CD4-positive, alpha-beta T cell treated with Interleukin-15 for 4 hours (primary cell): ENCODE data around the gene TRAF2.
"Not testable (repeated sequence)": the region's sequence is repeated elsewhere in the genome, so short reads cannot be mapped to it uniquely, and the experiment has no call there.

ENCODE experiments used
- DNase-seq: peaks from one replicate; pipeline ENCODE4 v3.0.0-alpha.2; 2020; ENCODE audit warnings: low spot score

The TRAF2 gene, protein sequence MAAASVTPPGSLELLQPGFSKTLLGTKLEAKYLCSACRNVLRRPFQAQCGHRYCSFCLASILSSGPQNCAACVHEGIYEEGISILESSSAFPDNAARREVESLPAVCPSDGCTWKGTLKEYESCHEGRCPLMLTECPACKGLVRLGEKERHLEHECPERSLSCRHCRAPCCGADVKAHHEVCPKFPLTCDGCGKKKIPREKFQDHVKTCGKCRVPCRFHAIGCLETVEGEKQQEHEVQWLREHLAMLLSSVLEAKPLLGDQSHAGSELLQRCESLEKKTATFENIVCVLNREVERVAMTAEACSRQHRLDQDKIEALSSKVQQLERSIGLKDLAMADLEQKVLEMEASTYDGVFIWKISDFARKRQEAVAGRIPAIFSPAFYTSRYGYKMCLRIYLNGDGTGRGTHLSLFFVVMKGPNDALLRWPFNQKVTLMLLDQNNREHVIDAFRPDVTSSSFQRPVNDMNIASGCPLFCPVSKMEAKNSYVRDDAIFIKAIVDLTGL

GRCh38 chr9:136885950-136886578, at the start of gene TRAF2:
TSS of gene TRAF2 (plus strand) at chr9:136886516. CDS start at chr9:136898741, 12,225 bp downstream.
- DNase-seq, result peak; percentile 99

DNA sequence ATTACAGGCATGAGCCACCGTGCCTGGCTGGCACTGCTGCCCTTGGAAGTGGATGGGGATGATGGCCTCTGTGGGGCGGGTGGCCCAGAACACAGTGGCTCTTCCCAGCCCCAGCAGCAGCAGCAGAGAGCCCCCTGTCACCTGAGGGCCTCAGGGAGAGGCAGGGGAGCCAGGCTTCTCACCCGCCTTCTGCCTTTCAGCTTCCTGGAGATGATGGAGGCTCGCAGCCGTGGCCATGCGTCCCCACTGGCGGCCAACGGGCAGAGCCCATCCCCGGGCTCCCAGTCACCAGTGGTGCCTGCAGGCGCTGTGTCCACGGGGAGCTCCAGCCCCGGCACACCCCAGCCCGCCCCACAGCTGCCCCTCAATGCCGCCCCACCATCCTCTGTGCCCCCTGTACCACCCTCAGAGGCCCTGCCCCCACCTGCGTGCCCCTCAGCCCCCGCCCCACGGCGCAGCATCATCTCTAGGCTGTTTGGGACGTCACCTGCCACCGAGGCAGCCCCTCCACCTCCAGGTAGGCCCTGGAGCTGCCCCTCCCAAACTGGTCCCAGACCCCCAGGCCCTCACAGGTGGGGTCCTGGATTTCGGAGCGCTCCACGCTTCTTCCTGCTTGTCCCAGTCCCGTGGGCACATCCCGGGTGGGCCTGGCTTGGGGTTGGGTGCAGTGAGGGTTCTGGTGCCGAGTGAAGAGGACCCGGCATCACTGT, 49.0 kb upstream of the TRAF2 start:
- DNase-seq, result no peak

GRCh38 chr9:136837856-136838277, 48.4 kb upstream of the TRAF2 start:
- not testable (repeated sequence) for DNase-seq

DNA sequence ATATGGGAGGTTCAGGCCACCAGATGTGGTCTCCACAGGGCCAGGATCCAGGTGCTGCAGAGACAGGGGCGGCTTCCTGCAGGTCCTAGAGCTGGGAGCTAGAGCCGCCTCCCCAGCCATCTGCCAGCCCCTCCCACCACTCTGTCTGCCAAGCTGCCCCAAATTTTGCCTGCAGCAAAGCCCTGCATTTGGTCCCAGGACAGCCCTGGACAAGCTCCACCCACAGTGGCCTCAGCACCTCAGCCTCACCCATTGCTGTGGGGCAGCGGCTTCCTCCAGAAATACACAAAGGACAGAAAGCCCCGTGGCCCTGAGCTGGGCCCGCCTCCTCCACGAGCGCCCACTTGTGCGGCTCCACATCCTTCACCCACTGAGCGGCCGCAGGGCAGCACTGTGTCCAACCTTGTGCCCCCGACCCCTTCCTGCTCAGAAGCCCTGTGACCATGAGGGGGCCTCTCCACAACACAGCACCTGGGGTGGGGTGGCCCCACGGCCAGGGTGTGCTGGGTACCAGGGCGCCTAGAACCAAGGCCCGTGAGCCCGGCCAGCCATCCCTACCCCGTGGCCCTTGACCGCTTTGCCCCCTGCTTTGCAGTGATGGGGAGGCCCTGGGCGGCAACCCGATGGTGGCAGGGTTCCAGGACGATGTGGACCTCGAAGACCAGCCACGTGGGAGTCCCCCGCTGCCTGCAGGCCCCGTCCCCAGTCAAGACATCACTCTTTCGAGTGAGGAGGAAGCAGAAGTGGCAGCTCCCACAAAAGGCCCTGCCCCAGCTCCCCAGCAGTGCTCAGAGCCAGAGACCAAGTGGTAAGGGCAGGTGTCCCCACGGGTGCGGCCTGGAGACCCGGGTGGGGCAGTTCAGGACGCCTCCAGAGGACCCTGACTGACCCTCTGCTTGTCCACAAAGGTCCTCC, 47.7 kb upstream of the TRAF2 start:
- DNase-seq, result no peak

DNA sequence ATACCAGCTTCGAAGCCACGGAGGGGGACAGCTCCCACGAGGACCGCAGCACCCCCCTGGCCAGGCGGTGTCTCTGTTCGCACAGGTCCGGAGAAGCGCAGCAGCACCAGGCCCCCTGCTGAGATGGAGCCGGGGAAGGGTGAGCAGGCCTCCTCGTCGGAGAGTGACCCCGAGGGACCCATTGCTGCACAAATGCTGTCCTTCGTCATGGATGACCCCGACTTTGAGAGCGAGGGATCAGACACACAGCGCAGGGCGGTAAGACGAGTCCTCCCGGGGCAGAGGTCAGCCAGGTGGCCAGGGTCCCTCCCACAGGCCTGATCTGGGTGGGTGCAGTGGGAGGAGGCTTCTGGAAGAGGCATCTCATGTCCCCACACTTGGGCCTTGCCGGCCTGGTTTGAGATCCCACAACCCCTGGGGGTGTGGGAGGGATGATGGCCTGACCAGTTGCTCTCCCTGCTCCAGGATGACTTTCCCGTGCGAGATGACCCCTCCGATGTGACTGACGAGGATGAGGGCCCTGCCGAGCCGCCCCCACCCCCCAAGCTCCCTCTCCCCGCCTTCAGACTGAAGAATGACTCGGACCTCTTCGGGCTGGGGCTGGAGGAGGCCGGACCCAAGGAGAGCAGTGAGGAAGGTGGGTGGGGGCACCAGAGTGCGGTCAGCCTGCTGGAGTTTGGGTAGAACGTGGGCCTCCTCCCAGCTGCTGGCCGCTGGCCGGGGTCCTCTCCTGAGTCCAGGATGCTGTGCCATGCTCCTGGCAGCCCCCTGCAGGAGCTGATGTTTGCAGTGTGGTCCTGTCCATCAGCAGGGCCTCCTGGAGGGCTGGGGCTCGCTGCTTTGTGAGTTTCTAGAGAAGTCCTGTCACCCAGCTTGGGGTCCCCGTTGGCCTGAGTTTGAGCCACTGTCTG, 46.8 kb upstream of the TRAF2 start:
- no peak for DNase-seq

GRCh38 chr9:136840140-136840876, 46.0 kb upstream of the TRAF2 start:
- DNase-seq, result no peak

- no peak for DNase-seq
Measured at GRCh38 chr9:136840877-136841645, 45.3 kb upstream of the TRAF2 start.

- DNase-seq, result not testable (repeated sequence)
Measured at GRCh38 chr9:136841646-136842379, 44.5 kb upstream of the TRAF2 start.

GRCh38 chr9:136842380-136842948, 43.9 kb upstream of the TRAF2 start, which contains the start of gene AJM1:
TSS of gene AJM1 (plus strand) at chr9:136842478. CDS start at chr9:136844415, 1,937 bp downstream.
- peak; percentile 84 for DNase-seq

DNA sequence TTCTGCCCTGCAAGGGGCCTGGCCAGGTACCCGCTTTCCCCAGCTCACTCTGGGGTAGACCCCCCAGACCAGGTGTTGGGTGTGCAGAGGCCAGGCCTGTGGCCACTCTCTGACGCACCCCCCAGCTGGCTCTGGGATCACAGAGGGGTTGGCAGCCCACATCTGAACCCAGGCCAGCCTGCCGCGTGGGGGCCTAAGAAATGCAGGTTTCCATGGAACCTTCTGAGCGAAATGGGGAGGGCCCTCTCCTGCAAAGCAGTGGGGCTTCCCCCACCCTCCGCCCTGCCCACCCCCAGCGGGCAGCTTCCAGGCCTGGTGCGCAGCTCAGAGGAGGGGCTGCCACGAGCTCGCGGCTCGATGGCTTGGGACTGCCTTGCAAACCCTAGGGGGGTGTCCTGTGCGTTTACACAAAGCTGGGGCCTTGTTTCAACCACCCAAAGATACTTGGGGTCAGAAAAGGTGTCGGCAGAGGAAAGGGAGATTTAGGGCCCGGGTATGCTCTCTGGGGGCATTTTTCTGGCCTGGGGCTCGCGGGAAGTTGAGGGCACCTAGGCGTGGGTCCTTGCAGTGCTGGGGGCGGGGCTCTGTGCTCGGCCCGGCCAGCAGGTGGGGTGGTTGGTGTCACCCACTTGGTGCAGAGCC, 43.0 kb upstream of the TRAF2 start:
- DNase-seq, result not testable (repeated sequence)

DNA sequence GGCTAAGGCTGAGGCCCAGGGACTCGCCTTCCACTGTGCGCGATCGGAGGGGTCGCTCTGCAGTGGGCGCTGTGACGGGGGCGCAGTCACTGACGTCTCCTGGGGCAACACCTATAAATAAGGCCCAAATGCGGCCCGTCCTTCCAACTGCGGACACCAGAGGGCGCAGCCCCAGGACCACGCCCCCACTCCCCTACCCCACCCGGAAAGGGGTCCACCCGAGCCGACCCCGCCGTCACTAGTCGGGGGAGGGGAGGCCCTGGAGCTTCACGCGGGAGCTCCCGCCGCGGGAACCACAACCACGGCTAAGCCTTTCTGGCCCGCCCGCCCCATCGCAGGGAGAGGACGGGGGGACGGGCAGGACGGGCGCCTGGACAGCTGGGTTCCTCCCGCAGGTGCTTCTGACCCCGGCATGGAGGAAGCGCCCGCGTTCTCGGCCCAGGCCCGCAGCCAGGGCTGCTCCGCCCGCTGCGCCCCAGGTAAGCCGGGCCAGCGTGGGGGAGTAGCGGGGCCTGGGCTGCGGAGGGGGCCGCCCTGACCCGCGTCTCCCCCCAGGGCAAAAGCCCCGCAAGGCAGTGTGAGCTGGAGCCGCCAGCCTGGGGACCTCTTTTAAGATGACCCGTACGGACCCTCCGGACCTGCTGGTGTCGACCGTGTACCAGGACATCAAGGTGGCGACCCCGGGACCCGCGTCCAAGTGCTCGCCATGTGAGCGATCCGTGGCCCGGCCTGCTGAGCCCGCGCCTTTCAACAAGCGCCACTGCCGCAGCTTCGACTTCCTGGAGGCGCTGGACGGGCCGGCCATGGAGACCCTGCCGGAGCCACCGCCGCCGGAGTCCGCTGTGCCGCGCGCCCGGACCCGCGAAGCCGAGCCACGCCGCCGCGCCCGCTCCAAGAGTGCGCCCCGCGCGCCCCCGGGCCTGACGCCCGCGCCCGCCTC, 42.2 kb upstream of the TRAF2 start:
- peak; percentile 55 for DNase-seq

DNA sequence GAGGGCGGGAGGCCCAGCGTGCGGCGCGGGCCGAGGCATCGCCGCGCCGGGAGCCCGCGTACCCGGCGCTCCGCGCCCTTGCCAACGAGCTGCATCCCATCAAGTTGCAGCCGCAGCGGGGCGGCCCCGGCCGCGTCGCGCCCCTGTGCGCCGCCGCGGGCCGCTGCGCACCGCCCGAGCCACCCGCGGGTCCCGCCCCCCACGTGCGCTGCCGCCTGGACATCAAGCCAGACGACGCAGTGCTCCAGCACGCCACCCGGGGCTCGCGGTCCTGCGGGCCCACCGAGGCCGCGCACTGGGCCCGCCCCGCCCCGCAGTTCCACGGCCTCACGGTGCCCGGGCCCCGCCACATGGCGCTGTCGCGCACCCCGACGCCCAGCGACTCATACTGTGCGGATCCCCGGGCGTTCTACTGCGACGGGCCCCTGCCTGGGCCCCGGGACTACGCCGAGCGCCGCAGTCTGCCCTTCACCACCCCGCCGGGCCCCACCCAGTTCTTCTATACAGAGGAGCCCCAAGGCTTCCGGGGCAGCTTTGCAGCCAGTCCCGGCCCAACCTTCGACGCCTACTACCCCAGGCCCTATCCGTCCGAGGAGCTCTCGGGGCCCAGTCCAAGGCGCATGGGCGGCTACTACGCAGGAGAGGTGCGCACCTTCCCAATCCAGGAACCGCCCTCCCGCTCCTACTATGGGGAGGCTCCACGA, 41.4 kb upstream of the TRAF2 start:
- DNase-seq, result no peak

DNA sequence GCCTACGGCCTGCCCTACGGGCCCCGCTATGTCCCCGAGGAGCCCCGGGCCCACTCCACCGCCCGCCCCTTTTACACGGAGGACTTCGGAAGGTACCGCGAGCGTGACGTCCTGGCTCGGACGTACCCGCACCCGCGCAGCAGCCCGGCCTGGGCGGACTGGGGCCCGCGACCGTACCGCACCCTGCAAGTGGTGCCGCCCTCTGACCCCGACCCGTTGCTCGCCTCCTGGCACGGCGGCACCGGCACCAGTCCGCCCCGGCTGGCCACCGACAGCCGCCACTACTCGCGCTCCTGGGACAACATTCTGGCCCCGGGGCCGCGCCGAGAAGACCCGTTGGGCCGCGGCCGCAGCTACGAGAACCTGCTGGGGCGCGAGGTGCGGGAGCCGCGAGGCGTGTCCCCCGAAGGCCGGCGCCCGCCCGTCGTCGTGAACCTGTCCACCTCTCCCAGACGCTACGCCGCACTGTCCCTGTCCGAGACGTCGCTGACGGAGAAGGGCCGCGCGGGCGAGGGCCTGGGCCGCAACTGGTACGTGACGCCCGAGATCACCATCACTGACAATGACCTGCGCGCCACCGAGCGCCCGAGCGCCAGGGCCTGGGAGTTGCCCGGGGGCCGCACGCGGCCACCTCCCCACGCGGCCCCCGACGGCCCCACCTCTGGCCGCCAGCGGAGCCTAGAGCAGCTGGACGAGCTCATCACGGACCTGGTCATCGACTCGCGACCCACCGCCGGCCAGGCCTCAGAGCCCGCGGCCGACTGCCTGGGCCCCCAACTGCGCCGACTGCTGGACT, 40.7 kb upstream of the TRAF2 start:
- no peak for DNase-seq

DNA sequence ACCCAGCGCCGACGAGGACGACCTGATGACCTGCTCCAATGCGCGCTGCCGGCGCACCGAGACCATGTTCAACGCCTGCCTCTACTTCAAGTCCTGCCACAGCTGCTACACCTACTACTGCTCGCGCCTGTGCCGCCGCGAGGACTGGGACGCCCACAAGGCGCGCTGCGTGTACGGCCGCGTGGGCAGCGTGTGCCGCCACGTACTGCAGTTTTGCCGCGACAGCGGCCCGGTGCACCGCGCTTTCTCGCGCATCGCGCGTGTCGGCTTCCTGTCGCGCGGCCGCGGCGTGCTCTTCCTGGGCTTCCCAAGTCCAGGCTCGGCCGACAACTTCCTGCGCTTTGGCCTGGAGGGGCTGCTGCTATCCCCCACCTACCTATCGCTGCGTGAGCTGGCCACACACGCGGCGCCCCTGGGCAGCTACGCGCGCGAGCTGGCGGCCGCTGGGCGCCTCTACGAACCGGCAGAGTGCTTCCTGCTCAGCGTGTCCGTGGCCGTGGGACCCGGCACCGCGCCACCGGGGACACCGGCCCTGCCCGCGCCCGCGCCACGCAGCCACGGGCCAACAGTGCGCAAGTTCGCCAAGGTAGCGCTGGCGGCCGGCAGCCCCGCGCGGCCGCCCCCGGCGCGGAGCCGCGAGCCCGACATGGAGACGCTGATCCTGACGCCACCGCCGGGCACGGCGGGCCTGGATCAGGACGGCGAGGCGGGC, 39.8 kb upstream of the TRAF2 start:
- DNase-seq, result no peak
